H9 (cell line): ENCODE data around the gene ATL1. TPM values are rescaled to one million over a fixed set of nuclear protein-coding genes. Genes with fewer than 3 reads are reported as not detected.

ENCODE experiments used
- DNase-seq: peaks from one replicate; pipeline ENCODE4 v3.0.0-alpha.2; 2017
- H2AFZ ChIP-seq: one replicate; pipeline ENCODE4 v1.6.1; 2013; ENCODE audit warnings: mild to moderate bottlenecking, low read length, control low read depth, moderate library complexity
- H2AK5ac ChIP-seq: 2 replicates; pipeline ENCODE4 v1.6.1; 2013; ENCODE audit warnings: low read length, control low read depth, mixed read lengths; ENCODE audit not compliant: insufficient read length
- H2BK120ac ChIP-seq: one replicate; pipeline ENCODE4 v1.6.1; 2013; ENCODE audit warnings: low read depth, mild to moderate bottlenecking, low read length, control low read depth, inconsistent platforms; ENCODE audit not compliant: poor library complexity, severe bottlenecking
- H2BK12ac ChIP-seq: 2 replicates; pipeline ENCODE4 v1.6.1; 2013; ENCODE audit warnings: low read length, control low read depth, mixed read lengths, low read depth; ENCODE audit not compliant: insufficient read length
- H2BK15ac ChIP-seq: 2 replicates; pipeline ENCODE4 v1.6.1; 2013; ENCODE audit warnings: low read depth, low read length, control low read depth
- H2BK20ac ChIP-seq: one replicate; pipeline ENCODE4 v1.6.1; 2013; ENCODE audit warnings: low read depth, mild to moderate bottlenecking, low read length, control low read depth, inconsistent platforms; ENCODE audit not compliant: poor library complexity, severe bottlenecking
- H2BK5ac ChIP-seq: 2 replicates; pipeline ENCODE4 v1.6.1; 2013; ENCODE audit warnings: low read length, control low read depth, mixed read lengths; ENCODE audit not compliant: insufficient read length
- H3K14ac ChIP-seq: 2 replicates; pipeline ENCODE4 v1.6.1; 2013; ENCODE audit warnings: low read length, control low read depth; ENCODE audit not compliant: insufficient read depth
- H3K18ac ChIP-seq: 2 replicates; pipeline ENCODE4 v1.6.1; 2013; ENCODE audit warnings: low read depth, mild to moderate bottlenecking, mixed read lengths, low read length, control low read depth; ENCODE audit not compliant: insufficient read length
- H3K23ac ChIP-seq: 2 replicates; pipeline ENCODE4 v1.6.1; 2013; ENCODE audit warnings: low read length, control low read depth, mixed read lengths, low read depth; ENCODE audit not compliant: insufficient read length
- H3K23me2 ChIP-seq: 2 replicates; pipeline ENCODE4 v1.6.1; 2013; ENCODE audit warnings: low read depth, mild to moderate bottlenecking, mixed read lengths, low read length, control low read depth; ENCODE audit not compliant: insufficient read length, poor library complexity, severe bottlenecking
- H3K27ac ChIP-seq: 2 replicates; pipeline ENCODE4 v1.5.1; 2013; ENCODE audit warnings: low read length, control low read depth, mixed read lengths, low read depth; ENCODE audit not compliant: insufficient read length
- H3K27me3 ChIP-seq: 2 replicates; pipeline ENCODE4 v1.6.1; 2013; ENCODE audit warnings: low read length, control low read depth, inconsistent platforms; ENCODE audit not compliant: insufficient read depth
- H3K4ac ChIP-seq: 2 replicates; pipeline ENCODE4 v1.6.1; 2013; ENCODE audit warnings: low read depth, mild to moderate bottlenecking, control low read depth, inconsistent platforms, low read length, moderate library complexity
- H3K4me1 ChIP-seq: 2 replicates; pipeline ENCODE4 v1.6.1; 2013; ENCODE audit warnings: low read length, control low read depth, inconsistent platforms; ENCODE audit not compliant: insufficient read depth
- H3K4me2 ChIP-seq: 2 replicates; pipeline ENCODE4 v1.6.1; 2013; ENCODE audit warnings: low read length, control low read depth, mixed read lengths; ENCODE audit not compliant: insufficient read length, insufficient read depth
- H3K56ac ChIP-seq: 2 replicates; pipeline ENCODE4 v1.6.1; 2013; ENCODE audit warnings: low read depth, mild to moderate bottlenecking, mixed read lengths, low read length, control low read depth; ENCODE audit not compliant: insufficient read length
- H3K79me1 ChIP-seq: 2 replicates; pipeline ENCODE4 v1.6.1; 2013; ENCODE audit warnings: low read depth, mild to moderate bottlenecking, moderate library complexity, low read length, control low read depth, inconsistent platforms; ENCODE audit not compliant: insufficient read depth, poor library complexity, severe bottlenecking
- H3K79me2 ChIP-seq: 2 replicates; pipeline ENCODE4 v1.6.1; 2013; ENCODE audit warnings: low read length, control low read depth, inconsistent platforms; ENCODE audit not compliant: insufficient read depth
- H3K9ac ChIP-seq: 2 replicates; pipeline ENCODE4 v1.6.1; 2013; ENCODE audit warnings: low read length, control low read depth, mixed read lengths; ENCODE audit not compliant: insufficient read length; ENCODE audit errors: extremely low read depth
- H3K9me3 ChIP-seq: one replicate; pipeline ENCODE4 v1.6.1; 2013; ENCODE audit warnings: low read depth, low read length, inconsistent platforms; ENCODE audit not compliant: control insufficient read depth
- H3T11ph ChIP-seq: one replicate; pipeline ENCODE4 v1.6.1; 2013; ENCODE audit warnings: mild to moderate bottlenecking, low read length, control low read depth, inconsistent platforms
- H4K20me1 ChIP-seq: one replicate; pipeline ENCODE4 v1.6.1; 2013; ENCODE audit not compliant: control insufficient read depth, insufficient read length, insufficient read depth
- H4K5ac ChIP-seq: 2 replicates; pipeline ENCODE4 v1.6.1; 2013; ENCODE audit warnings: low read depth, mild to moderate bottlenecking, mixed read lengths, low read length, control low read depth; ENCODE audit not compliant: insufficient read length
- H4K8ac ChIP-seq: replicated peaks from 2 replicates; pipeline ENCODE4 v1.6.1; 2013; ENCODE audit warnings: low read length, control low read depth, mixed read lengths, low read depth; ENCODE audit not compliant: insufficient read length
- H4K91ac ChIP-seq: 2 replicates; pipeline ENCODE4 v1.6.1; 2013; ENCODE audit warnings: low read depth, mild to moderate bottlenecking, moderate library complexity, mixed read lengths, low read length, control low read depth; ENCODE audit not compliant: insufficient read length
- H3K27ac Mint-ChIP-seq, 3 experiments: 2 replicates in 2 of 3; 3 replicates in 1 of 3; pipeline ENCODE4 v1.8.0; 2020 to 2021; ENCODE audit warnings: mixed read lengths in 3 of 3, mild to moderate bottlenecking in 1 of 3, moderate library complexity in 1 of 3
- H3K27me3 Mint-ChIP-seq: 2 replicates; pipeline ENCODE4 v1.8.0; 2021; ENCODE audit warnings: low read depth, mild to moderate bottlenecking, moderate library complexity, mixed read lengths
- H3K36me3 Mint-ChIP-seq, 3 experiments: 2 replicates in 2 of 3; 3 replicates in 1 of 3; pipeline ENCODE4 v1.8.0; 2020 to 2021; ENCODE audit warnings: low read depth in 3 of 3, mixed read lengths in 3 of 3; ENCODE audit not compliant: insufficient read depth in 1 of 3
- H3K4me1 Mint-ChIP-seq, 2 experiments: 2 replicates each; pipeline ENCODE4 v1.8.0; 2020; ENCODE audit warnings: mixed read lengths in 2 of 2
- H3K4me3 Mint-ChIP-seq, 2 experiments: 2 replicates in 1 of 2; 3 replicates in 1 of 2; pipeline ENCODE4 v1.8.0; 2020 to 2021; ENCODE audit warnings: mild to moderate bottlenecking in 2 of 2, mixed read lengths in 2 of 2, moderate library complexity in 1 of 2
- H3K9me3 Mint-ChIP-seq, 2 experiments: 2 replicates in 1 of 2; 3 replicates in 1 of 2; pipeline ENCODE4 v1.8.0; 2020; ENCODE audit warnings: mild to moderate bottlenecking in 2 of 2, mixed read lengths in 2 of 2, moderate library complexity in 1 of 2
- CTCF ChIP-seq: fragments of 200-600 bp; sonication (generic); conservative IDR thresholded peaks from 3 replicates; pipeline ENCODE4 v1.8.0; 2021; ENCODE audit warnings: antibody characterized with exemption, mild to moderate bottlenecking
- total RNA-seq: library from RNA; stranded (reverse); gene quantifications from 2 replicates; pipeline ENCODE4 v1.2.1, GENCODE V29; 2021

Gene ATL1
- total RNA-seq, 1 experiment from 2014 or later: 3.0 TPM

GRCh38 chr14:50679674-50680073 lies 119.7 kb downstream of the ATL1 start:
- no peaks in the 10 kb centered on the region for H3K9me3 ChIP-seq
- no peak overlapping the region for H2BK20ac ChIP-seq
- no peak overlapping the region for H3K4me2 ChIP-seq
- no peak overlapping the region for H4K5ac ChIP-seq
- no peak for TF ChIP-seq CTCF
- H2BK120ac ChIP-seq: no peak overlapping the region
- no peaks in the 10 kb centered on the region for H3K9me3 Mint-ChIP-seq
- H3K18ac ChIP-seq: no peak overlapping the region
- no peak overlapping the region for H2BK12ac ChIP-seq
- H3K4me1 Mint-ChIP-seq: peaks cover 4% of the 10 kb centered on the region in 2 experiments
- no peak overlapping the region for H3K23ac ChIP-seq
- H3K14ac ChIP-seq: no peak overlapping the region
- no peak overlapping the region for H2AFZ ChIP-seq
- no peaks in the 10 kb centered on the region for H3K27me3 Mint-ChIP-seq
- H3K27ac ChIP-seq: no peak overlapping the region
- H3K27me3 ChIP-seq: no peaks in the 10 kb centered on the region
- H3K23me2 ChIP-seq: no peaks in the 10 kb centered on the region
- no peaks in the 10 kb centered on the region for H3K4me1 ChIP-seq
- no peaks in the 10 kb centered on the region for H3K79me2 ChIP-seq
- H3K56ac ChIP-seq: no peak overlapping the region
- no peak for DNase-seq
- no peaks in the 10 kb centered on the region for H3K79me1 ChIP-seq
- no peak overlapping the region for H2BK5ac ChIP-seq
- no peak overlapping the region for H3T11ph ChIP-seq
- H4K20me1 ChIP-seq: no peaks in the 10 kb centered on the region
- H3K4ac ChIP-seq: no peak overlapping the region
- no peak overlapping the region for H4K8ac ChIP-seq
- no peak overlapping the region for H2BK15ac ChIP-seq
- H3K36me3 Mint-ChIP-seq: no peaks in the 10 kb centered on the region
- no peak overlapping the region for H3K27ac Mint-ChIP-seq
- H3K9ac ChIP-seq: no peak overlapping the region
- H3K4me3 Mint-ChIP-seq: no peak overlapping the region
- H4K91ac ChIP-seq: no peak overlapping the region
- H2AK5ac ChIP-seq: no peak overlapping the region

Other genes with a start within 250 kb of the ATL1 start
- 22.6 and 24.8 TPM in 2 replicates for gene L2HGDH, start 247.9 kb upstream of the ATL1 start, total RNA-seq
- 22.4 TPM in 2 replicates for gene DMAC2L, start 247.8 kb upstream of the ATL1 start, total RNA-seq
- gene CDKL1, start 163.3 kb upstream of the ATL1 start, total RNA-seq: 0.72 and 1.8 TPM in 2 replicates
- gene MAP4K5, start 27.6 kb upstream of the ATL1 start, total RNA-seq: 42.7 and 43.9 TPM in 2 replicates
- 57.3 and 58.5 TPM in 2 replicates for gene SAV1, start 108.2 kb downstream of the ATL1 start, total RNA-seq